C4-2B (cell line): Measurements from ENCODE around the gene KLK1.

ENCODE experiments used
- H3K27ac ChIP-seq: fragments of 450-650 bp; 2 replicates; pipeline ENCODE4 v1.5.1; 2017
- ZFX ChIP-seq: fragments of 450-650 bp; IDR thresholded peaks from 2 replicates; pipeline ENCODE4 v1.6.1; 2017
- TF ChIP-seq, protein P1 (sequence below): fragments of 450-650 bp; conservative IDR thresholded peaks from 2 replicates; pipeline ENCODE4 v1.5.1; 2017; ENCODE audit warnings: mild to moderate bottlenecking

The KLK1 gene

DNA sequence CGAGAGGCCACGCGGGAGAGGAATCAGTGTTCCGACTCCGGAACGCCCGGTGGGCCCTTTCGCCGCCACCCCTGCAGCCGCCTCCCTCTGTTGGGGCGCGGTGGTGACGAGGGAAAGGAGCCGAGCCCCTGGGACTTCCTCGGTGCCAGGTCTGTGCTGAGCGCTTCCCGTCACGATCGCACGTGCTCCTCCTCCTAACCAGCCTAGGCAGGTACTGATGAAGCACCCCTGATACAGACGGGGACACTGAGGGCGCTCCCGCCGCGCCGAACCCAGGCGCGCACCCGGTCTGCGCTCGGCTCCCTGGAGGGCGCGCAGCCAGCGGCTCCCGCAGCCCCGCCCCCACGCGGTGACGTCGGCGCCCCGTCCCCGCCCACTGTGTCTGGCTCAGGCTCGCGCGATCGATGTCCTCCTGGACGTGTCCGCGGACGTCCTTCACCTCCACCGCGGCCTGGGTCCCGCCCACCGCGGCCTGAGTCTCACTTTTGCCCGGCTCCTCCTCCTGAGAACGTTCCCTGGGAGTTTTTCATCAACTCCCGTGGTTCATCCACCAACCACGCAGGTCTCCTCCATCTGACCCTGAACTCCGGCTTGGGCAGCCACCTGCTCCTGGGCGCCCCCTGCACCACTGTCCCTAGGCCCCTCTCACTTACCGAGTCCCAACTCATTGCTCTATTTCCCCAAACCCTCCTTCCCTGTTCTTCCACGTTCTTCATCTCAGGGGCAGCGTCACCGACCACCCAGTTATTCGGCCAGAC, 12.4 kb upstream of the KLK1 start:
- H3K27ac ChIP-seq: peak overlapping the region; percentile 100
- no peak for TF ChIP-seq ZFX
- TF ChIP-seq, protein P1, sequence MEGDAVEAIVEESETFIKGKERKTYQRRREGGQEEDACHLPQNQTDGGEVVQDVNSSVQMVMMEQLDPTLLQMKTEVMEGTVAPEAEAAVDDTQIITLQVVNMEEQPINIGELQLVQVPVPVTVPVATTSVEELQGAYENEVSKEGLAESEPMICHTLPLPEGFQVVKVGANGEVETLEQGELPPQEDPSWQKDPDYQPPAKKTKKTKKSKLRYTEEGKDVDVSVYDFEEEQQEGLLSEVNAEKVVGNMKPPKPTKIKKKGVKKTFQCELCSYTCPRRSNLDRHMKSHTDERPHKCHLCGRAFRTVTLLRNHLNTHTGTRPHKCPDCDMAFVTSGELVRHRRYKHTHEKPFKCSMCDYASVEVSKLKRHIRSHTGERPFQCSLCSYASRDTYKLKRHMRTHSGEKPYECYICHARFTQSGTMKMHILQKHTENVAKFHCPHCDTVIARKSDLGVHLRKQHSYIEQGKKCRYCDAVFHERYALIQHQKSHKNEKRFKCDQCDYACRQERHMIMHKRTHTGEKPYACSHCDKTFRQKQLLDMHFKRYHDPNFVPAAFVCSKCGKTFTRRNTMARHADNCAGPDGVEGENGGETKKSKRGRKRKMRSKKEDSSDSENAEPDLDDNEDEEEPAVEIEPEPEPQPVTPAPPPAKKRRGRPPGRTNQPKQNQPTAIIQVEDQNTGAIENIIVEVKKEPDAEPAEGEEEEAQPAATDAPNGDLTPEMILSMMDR: no peak

DNA sequence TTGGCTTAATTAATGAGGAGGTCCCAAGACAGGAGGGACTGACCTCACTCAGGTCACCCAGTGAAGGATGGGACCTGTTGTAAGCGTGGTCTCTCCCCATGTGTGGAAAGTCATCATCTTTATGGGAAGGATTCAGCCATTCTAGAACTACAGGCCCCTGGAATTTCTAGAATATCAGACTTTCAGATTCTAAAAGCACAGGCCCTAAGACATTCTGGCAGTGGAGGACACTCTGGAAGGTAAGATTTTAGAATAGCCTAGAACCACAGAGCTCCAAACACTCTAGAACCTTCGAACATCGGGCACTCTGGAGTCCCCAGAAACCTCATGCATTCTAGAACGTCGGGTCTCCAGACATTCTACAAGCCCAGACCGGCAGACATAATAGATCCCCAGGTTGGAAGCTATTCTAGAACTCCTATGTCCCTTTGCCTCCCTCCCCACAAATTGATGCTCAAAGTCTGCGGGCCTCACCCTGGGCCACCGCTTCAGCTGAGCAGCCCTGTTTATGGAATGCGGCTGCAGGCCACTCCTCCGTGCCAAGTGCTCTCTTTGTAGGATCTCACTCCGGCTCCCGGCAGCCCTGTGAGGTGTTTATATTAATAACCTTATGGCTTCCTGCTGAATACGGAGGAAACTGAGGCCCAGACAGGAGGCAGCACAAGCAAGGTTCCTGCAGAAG, 11.7 kb upstream of the KLK1 start:
- TF ChIP-seq, protein P1: no peak
- TF ChIP-seq ZFX: no peak
- H3K27ac ChIP-seq: peak overlapping the region; percentile 100

DNA sequence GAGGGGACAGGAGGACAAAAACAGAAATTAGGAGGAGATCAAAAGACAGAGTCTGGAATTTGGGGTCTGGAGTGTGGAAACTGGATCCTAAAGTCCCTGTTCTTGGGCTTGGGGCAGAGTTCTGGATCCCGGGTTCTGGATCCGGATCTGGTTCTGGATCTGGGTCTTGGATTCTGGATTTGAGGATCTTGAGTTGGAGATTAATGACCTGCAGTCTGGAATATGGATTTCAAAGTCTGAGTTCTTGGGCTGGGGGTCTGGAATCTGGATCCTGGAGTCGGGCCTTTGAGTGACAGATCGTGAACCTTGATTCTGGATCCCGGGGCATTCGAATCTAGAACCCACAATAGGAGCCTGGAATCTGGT, 10.2 kb upstream of the KLK1 start:
- 0 out of 2 replicates have a peak overlapping the region, but pooled peaks have one; percentile 7 for H3K27ac ChIP-seq
- no peak for TF ChIP-seq ZFX
- TF ChIP-seq, protein P1: no peak

DNA sequence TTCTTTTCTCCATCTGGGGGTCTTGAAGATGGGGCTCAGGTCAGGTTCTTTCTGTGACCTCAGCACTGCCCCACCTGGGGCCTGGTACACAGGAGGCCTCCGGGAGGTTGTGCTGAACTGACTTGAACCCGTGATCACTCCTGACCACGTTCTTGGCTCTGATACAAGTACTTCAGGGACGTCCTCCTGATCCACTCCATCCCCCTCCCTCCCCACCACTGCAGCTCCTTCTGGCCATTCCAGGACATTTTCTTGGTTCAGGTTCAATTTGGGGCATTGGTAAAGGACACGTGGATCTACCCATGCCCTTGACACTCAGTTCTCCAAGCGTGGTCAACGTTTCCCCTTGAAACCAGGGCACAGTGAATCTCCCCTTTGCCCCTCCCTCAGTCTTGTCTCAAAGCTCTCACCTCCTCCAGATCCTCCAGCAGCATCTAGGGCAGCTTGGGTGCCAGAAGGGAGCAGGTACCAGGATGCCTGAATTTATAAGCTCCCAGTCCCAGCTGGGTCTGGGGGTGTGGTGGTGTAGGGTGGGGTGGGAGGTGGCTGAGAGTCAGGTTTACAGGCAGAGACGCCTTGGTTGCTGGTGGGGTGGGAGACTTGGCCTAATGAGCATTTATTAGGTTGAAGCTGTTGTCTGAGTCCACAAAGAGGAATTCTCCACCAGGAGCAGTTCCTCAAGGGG, 9.7 kb upstream of the KLK1 start, which contains the start of gene KLK15:
Gene KLK15 (minus strand): TSS at position 458 of the 685 bp plus-strand sequence. CDS start 2,082 bp downstream, outside the sequence.
- TF ChIP-seq ZFX: no peak
- TF ChIP-seq, protein P1: no peak
- H3K27ac ChIP-seq: 0 out of 2 replicates have a peak within 1 kb of the TSS, but pooled peaks have one; percentile 7

DNA sequence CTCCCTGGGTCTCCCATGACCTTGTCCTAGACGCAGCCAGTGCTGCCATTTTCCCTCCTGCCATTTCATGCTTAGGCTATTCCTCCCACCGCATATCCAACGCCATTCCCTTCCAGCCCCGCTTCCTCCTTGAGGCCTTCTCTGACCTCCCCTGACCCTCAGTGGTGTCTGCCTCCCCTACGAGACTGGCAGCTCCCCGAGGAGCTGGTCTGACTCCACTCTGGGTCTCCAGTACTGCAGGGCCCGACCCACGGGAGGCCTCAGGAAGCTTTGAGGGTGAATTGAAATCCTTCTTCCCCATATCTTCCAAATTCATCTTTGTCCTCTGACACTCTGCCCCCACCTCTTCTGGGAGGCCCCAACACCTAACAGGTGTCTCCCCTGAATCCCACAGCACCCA, 9.1 kb upstream of the KLK1 start:
- TF ChIP-seq ZFX: no peak
- TF ChIP-seq, protein P1: no peak
- H3K27ac ChIP-seq: no peak overlapping the region

DNA sequence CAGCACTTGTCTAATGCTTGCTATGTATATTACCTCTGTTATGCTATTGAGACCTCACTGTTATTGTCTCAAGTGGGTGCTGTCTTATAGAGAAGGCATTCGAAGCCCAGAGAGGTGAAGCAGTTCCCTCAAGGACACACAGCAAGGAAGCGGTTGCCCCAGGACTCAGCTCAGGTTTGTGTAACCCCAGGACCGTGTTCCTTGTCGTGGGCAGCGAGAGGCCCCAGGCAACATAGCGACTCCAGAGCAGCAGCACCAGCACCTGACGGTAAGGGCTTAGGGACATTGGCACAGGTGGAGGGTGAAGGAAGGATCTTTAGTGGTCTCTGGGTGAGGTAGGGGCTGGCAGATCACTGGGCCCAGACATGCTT, 7.4 kb upstream of the KLK1 start:
- no peak for TF ChIP-seq ZFX
- TF ChIP-seq, protein P1: no peak
- H3K27ac ChIP-seq: 0 out of 2 replicates have a peak overlapping the region, but pooled peaks have one; percentile 3
